Neural progenitor cell (in vitro differentiated cells): ENCODE results near the gene SVOP. TPM values are rescaled to one million over a fixed set of nuclear protein-coding genes. Genes with fewer than 3 reads are reported as not detected.

Experiments used
- DNase-seq: peaks from one replicate; pipeline ENCODE4 v3.0.0-alpha.2; 2016; ENCODE audit warnings: low spot score
- H2AFZ ChIP-seq: fragments of 200-600 bp; sonication (generic); replicated peaks from 2 replicates; pipeline ENCODE4 v1.6.1; 2016; ENCODE audit warnings: antibody characterized with exemption
- H3F3A ChIP-seq: fragments of 200-600 bp; sonication (generic); 2 replicates; pipeline ENCODE4 v1.6.1; 2016; ENCODE audit warnings: antibody characterized with exemption, low read depth
- H3K27ac ChIP-seq: fragments of 200-600 bp; sonication (generic); 2 replicates; pipeline ENCODE4 v1.5.1; 2016; ENCODE audit warnings: mild to moderate bottlenecking
- H3K27me3 ChIP-seq: fragments of 200-600 bp; sonication (generic); 2 replicates; pipeline ENCODE4 v1.6.1; 2016; ENCODE audit warnings: mild to moderate bottlenecking, moderate library complexity
- H3K36me3 ChIP-seq: fragments of 200-600 bp; sonication (generic); 2 replicates; pipeline ENCODE4 v1.5.1; 2016
- H3K4me1 ChIP-seq: fragments of 200-600 bp; sonication (generic); 2 replicates; pipeline ENCODE4 v1.6.1; 2016; ENCODE audit warnings: mixed run types
- H3K4me2 ChIP-seq: fragments of 200-600 bp; sonication (generic); 2 replicates; pipeline ENCODE4 v1.6.1; 2016
- H3K4me3 ChIP-seq: fragments of 200-600 bp; sonication (generic); 2 replicates; pipeline ENCODE4 v1.5.1; 2016
- H3K79me2 ChIP-seq: fragments of 200-600 bp; sonication (generic); 2 replicates; pipeline ENCODE4 v1.6.1; 2016; ENCODE audit warnings: low read depth
- H3K9ac ChIP-seq: fragments of 200-600 bp; sonication (generic); 2 replicates; pipeline ENCODE4 v1.6.1; 2016
- H3K9me3 ChIP-seq: fragments of 200-600 bp; sonication (generic); 2 replicates; pipeline ENCODE4 v1.5.1; 2016; ENCODE audit warnings: low read depth
- H4K20me1 ChIP-seq: fragments of 200-600 bp; sonication (generic); 2 replicates; pipeline ENCODE4 v1.6.1; 2016; ENCODE audit warnings: low read depth
- H3K27ac Mint-ChIP-seq: 3 replicates; pipeline ENCODE4 v1.8.0; 2021; ENCODE audit warnings: mixed read lengths
- H3K27me3 Mint-ChIP-seq: 2 replicates; pipeline ENCODE4 v1.8.0; 2022; ENCODE audit warnings: low read depth, mild to moderate bottlenecking, inconsistent platforms, moderate library complexity, mixed read lengths; ENCODE audit not compliant: insufficient read depth
- H3K36me3 Mint-ChIP-seq: 3 replicates; pipeline ENCODE4 v1.8.0; 2021; ENCODE audit warnings: mixed read lengths
- H3K4me1 Mint-ChIP-seq: 3 replicates; pipeline ENCODE4 v1.8.0; 2021; ENCODE audit warnings: mixed read lengths
- H3K4me3 Mint-ChIP-seq: 3 replicates; pipeline ENCODE4 v1.8.0; 2021; ENCODE audit warnings: mild to moderate bottlenecking, moderate library complexity, mixed read lengths
- H3K9me3 Mint-ChIP-seq: 3 replicates; pipeline ENCODE4 v1.8.0; 2020; ENCODE audit warnings: mixed read lengths
- EZH2 ChIP-seq: fragments of 200-600 bp; sonication (generic); IDR thresholded peaks from 2 replicates; pipeline ENCODE4 v1.6.1; 2017; ENCODE audit warnings: antibody characterized with exemption, mild to moderate bottlenecking, moderate library complexity
- EZH2phosphoT487 ChIP-seq: fragments of 200-600 bp; sonication (generic); IDR thresholded peaks from 2 replicates; pipeline ENCODE4 v1.6.1; 2017; ENCODE audit warnings: antibody characterized with exemption
- total RNA-seq: library from RNA; depleted of rRNA; stranded (reverse); fragments of >200 nt; gene quantifications from 2 replicates; pipeline ENCODE4 v1.2.3, GENCODE V29; 2015; ENCODE audit warnings: low replicate concordance
- TF ChIP-seq, protein P1 (sequence below): fragments of 200-600 bp; sonication (generic); IDR thresholded peaks from 2 replicates; pipeline ENCODE4 v1.5.1; 2017; ENCODE audit warnings: antibody characterized with exemption, mild to moderate bottlenecking

SVOP gene
- total RNA-seq, 1 donor from 2014 or later, result not detected

DNA sequence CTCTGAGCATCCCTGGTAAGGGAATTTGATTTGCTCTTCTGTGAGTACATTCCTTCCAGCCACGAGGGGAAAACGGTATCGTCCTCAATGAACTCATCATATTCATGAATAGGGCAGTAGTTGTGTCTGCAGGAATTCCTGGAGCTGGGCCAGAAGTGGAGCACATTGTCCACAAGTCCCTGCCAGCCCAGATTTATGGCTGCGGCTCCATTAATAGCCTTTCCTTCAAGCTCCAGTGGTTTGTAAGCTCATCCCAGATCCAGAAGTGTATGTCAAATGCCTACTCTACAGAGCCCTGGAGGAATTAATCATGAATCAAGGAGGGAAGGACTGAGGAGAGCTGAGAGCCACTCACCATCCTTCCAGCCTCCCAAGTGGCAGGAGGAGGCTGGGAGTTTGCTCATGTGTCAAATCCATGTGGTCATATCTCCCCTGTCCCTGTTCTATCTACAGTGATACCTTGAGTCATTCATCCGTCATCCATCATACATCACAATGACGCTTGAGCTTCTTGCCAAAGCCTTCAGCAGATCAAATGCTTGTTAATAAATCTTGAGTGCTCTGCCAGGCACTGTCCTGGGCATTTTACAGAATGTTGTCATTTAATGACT is 65.5 kb downstream of the SVOP start:
- TF ChIP-seq EZH2phosphoT487, result no peak
- TF ChIP-seq, protein P1, sequence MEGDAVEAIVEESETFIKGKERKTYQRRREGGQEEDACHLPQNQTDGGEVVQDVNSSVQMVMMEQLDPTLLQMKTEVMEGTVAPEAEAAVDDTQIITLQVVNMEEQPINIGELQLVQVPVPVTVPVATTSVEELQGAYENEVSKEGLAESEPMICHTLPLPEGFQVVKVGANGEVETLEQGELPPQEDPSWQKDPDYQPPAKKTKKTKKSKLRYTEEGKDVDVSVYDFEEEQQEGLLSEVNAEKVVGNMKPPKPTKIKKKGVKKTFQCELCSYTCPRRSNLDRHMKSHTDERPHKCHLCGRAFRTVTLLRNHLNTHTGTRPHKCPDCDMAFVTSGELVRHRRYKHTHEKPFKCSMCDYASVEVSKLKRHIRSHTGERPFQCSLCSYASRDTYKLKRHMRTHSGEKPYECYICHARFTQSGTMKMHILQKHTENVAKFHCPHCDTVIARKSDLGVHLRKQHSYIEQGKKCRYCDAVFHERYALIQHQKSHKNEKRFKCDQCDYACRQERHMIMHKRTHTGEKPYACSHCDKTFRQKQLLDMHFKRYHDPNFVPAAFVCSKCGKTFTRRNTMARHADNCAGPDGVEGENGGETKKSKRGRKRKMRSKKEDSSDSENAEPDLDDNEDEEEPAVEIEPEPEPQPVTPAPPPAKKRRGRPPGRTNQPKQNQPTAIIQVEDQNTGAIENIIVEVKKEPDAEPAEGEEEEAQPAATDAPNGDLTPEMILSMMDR, result no peak
- TF ChIP-seq EZH2, result no peak
- H3K9me3 ChIP-seq, result no peaks in the 10 kb centered on the region

DNA sequence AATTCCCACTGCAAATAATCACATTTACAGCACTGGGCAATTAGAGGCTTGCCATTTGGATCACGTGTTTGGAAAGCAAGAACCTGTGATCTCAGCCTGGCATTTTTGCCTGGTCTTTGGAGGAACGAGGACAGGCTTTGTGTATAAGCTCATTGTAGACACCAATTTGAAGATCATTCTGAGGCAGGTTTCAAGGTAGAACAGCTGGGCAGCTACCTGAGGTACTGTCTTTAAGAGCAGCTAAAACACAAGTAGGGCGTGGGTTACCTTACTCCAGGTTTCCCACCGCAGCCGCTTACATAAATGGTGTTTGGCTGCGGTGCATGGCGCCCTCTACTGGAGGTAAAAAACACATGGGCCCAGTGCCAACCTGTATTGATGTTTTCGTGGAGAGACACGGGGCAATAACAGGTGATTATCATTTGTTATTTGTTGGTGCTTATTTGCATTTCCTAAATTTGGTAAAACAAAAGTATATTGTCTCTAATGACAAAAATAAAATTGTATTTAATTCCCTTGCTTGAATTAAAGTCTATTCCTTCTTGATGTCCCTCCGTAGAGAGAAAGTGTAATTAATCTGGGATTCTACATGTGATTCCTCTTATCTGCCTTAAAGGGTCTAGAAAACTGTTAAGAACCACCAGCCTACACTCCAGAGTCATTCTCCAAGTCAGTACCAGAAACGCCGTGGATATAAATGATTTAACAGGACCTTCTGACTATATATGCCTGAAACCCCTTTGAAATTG is 69.7 kb downstream of the SVOP start:
- H3K36me3 Mint-ChIP-seq, result no peaks in the 10 kb centered on the region
- H3K9ac ChIP-seq, result no peak overlapping the region
- no peak overlapping the region for H3K4me3 ChIP-seq
- H3K36me3 ChIP-seq, result no peaks in the 10 kb centered on the region
- H2AFZ ChIP-seq, result peak overlapping the region; percentile 87
- no peaks in the 10 kb centered on the region for H3K4me1 Mint-ChIP-seq
- H3K9me3 Mint-ChIP-seq, result peaks cover 17% of the 10 kb centered on the region
- no peaks in the 10 kb centered on the region for H3K4me1 ChIP-seq
- TF ChIP-seq EZH2phosphoT487, result no peak
- TF ChIP-seq, protein P1, result peak; percentile 98
- no peak for TF ChIP-seq EZH2
- peaks cover 4% of the 10 kb centered on the region for H3F3A ChIP-seq
- H3K27me3 Mint-ChIP-seq, result peaks cover under 1% of the 10 kb centered on the region
- peaks cover 3% of the 10 kb centered on the region for H4K20me1 ChIP-seq
- peaks cover 6% of the 10 kb centered on the region for H3K27me3 ChIP-seq
- H3K27ac ChIP-seq, result no peak overlapping the region
- DNase-seq, result peak; percentile 84
- H3K4me2 ChIP-seq, result peak overlapping the region; percentile 15
- no peaks in the 10 kb centered on the region for H3K79me2 ChIP-seq
- H3K27ac Mint-ChIP-seq, result no peak overlapping the region
- H3K9me3 ChIP-seq, result peaks cover 4% of the 10 kb centered on the region
- H3K4me3 Mint-ChIP-seq, result no peak overlapping the region

More for the DNA sequence above, 65.5 kb downstream of the SVOP start:
- Mint-ChIP-seq H3K36me3 (no peaks in the 10 kb centered on the region), H3K27me3 (peaks cover 2% of the 10 kb centered on the region), H3K9me3 (no peaks in the 10 kb centered on the region), H3K4me1 (no peaks in the 10 kb centered on the region), H3K27ac (no peak overlapping the region), H3K4me3 (no peak overlapping the region)
- no peak overlapping the region for H2AFZ ChIP-seq
- H3K4me3 ChIP-seq, result no peak overlapping the region
- H3K27ac ChIP-seq, result no peak overlapping the region
- peaks cover 6% of the 10 kb centered on the region for H3K27me3 ChIP-seq
- H3K36me3 ChIP-seq, result no peaks in the 10 kb centered on the region
- peaks cover 4% of the 10 kb centered on the region for H3F3A ChIP-seq
- H4K20me1 ChIP-seq, result peaks cover 3% of the 10 kb centered on the region
- H3K9ac ChIP-seq, result no peak overlapping the region
- H3K4me1 ChIP-seq, result no peaks in the 10 kb centered on the region
- H3K79me2 ChIP-seq, result no peaks in the 10 kb centered on the region
- no peak overlapping the region for H3K4me2 ChIP-seq
- no peak for DNase-seq

DNA sequence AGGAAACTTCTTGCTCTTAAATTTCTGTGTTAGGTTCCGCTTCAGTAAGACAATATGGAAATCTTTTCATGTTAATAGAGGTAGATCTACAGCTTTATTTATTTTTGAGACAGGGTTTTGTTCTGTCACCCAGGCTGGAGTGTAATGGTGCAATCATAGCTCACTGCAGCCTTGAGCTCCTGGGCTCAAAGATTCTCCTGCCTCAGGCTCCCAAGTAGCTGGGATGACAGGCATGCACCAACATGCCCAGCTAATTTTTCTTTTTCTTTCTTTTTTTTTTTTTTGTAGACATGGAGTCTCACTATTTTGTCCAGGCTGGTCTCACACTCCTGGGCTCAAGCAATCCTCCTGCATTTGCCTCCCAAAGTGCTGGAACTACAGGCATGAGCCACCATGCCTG is 70.9 kb downstream of the SVOP start:
- Mint-ChIP-seq H3K4me3 (no peak overlapping the region), H3K27ac (no peak overlapping the region), H3K36me3 (no peaks in the 10 kb centered on the region), H3K9me3 (peaks cover 22% of the 10 kb centered on the region), H3K4me1 (no peaks in the 10 kb centered on the region), H3K27me3 (no peaks in the 10 kb centered on the region)
- peaks cover 4% of the 10 kb centered on the region for H3K9me3 ChIP-seq
- no peaks in the 10 kb centered on the region for H3K4me1 ChIP-seq
- no peaks in the 10 kb centered on the region for H3K79me2 ChIP-seq
- no peak overlapping the region for H3K4me3 ChIP-seq
- H3K4me2 ChIP-seq, result no peak overlapping the region
- peaks cover 5% of the 10 kb centered on the region for H3K27me3 ChIP-seq
- H2AFZ ChIP-seq, result no peak overlapping the region
- no peak overlapping the region for H3K27ac ChIP-seq
- H3F3A ChIP-seq, result peaks cover 4% of the 10 kb centered on the region
- TF ChIP-seq EZH2 (no peak), EZH2phosphoT487 (no peak)
- TF ChIP-seq, protein P1, result no peak
- H4K20me1 ChIP-seq, result peaks cover 3% of the 10 kb centered on the region
- H3K36me3 ChIP-seq, result no peaks in the 10 kb centered on the region
- no peak overlapping the region for H3K9ac ChIP-seq
- no peak for DNase-seq
